GM12878 (cell line): ENCODE data around the gene DSTN. TPM values are rescaled to one million over a fixed set of nuclear protein-coding genes. Genes with fewer than 3 reads are reported as not detected.

Experiments used
- ATAC-seq: fragments of 200-7000 bp; cut with Tn5 transposase; 3 replicates; pipeline ENCODE4 v1.9.1; 2020; ENCODE audit warnings: mild to moderate bottlenecking, moderate library complexity
- BruUV-seq: library from RNA; stranded (reverse); fragments of 400-500 nt; replicated peaks from 2 replicates; lab custom pipeline; 2021; lab: Mats Ljungman, UMichigan
- CTCF ChIA-PET: fragments of 300-600 bp; sonication (Branson Sonifier 250); formaldehyde crosslinking; extraction: SDS; loops from one replicate; lab custom pipeline; 2021; ENCODE audit warnings: inconsistent platforms; lab: Yijun Ruan, JAX
- POLR2A ChIA-PET: fragments of 350-600 bp; formaldehyde crosslinking; extraction: SDS; loops from one replicate; lab custom pipeline; 2021; ENCODE audit warnings: inconsistent platforms; lab: Charles Lee
- RAD21 ChIA-PET: fragments of 300-600 bp; sonication (Branson Sonifier 250); formaldehyde crosslinking; loops from one replicate; lab custom pipeline; 2023; ENCODE audit warnings: antibody characterized with exemption; ENCODE audit not compliant: unreplicated experiment; lab: Charles Lee
- SMC1A ChIA-PET: fragments of 300-600 bp; sonication (Branson Sonifier 250); formaldehyde crosslinking; loops from one replicate; lab custom pipeline; 2023; ENCODE audit not compliant: unreplicated experiment, uncharacterized antibody; lab: Charles Lee
- DNase-seq: peaks from one replicate; pipeline ENCODE4 v3.0.0-alpha.2; 2011; ENCODE audit warnings: low read depth, low spot score
- FAIRE-seq: peaks from 3 replicates; lab custom pipeline; 2011; peaks lifted over from hg19 to GRCh38; lab: Jason Lieb, UNC
- H2AFZ ChIP-seq: 2 replicates; pipeline ENCODE4 v1.6.0; 2011; ENCODE audit warnings: low read depth, low read length, control low read depth; ENCODE audit not compliant: control insufficient read depth
- H3K27ac ChIP-seq: 2 replicates; pipeline ENCODE4 v1.5.1; 2011; ENCODE audit warnings: control low read depth; ENCODE audit not compliant: control insufficient read depth, insufficient read depth
- H3K27me3 ChIP-seq, 2 experiments: replicated peaks in 1 of 2; 2 replicates each; pipeline versions ENCODE4 v1.6.0 to v1.6.1; 2011; ENCODE audit warnings: low read length in 1 of 2; ENCODE audit not compliant: control insufficient read depth in 2 of 2, insufficient read depth in 2 of 2
- H3K36me3 ChIP-seq, 2 experiments: 2 replicates each; pipeline ENCODE4 v1.5.1; 2011; ENCODE audit warnings: low read length in 1 of 2; ENCODE audit not compliant: control insufficient read depth in 2 of 2, insufficient read depth in 2 of 2
- H3K4me1 ChIP-seq: 2 replicates; pipeline ENCODE4 v1.6.1; 2011; ENCODE audit warnings: mild to moderate bottlenecking, low read length, moderate library complexity, mixed read lengths; ENCODE audit not compliant: control insufficient read depth, insufficient read depth
- H3K4me2 ChIP-seq: 2 replicates; pipeline ENCODE4 v1.6.0; 2011; ENCODE audit warnings: control low read depth; ENCODE audit not compliant: control insufficient read depth, insufficient read depth
- H3K4me3 ChIP-seq: fragments of 200-600 bp; sonication (generic); 2 replicates; pipeline ENCODE4 v1.5.1; 2016
- H3K79me2 ChIP-seq: 2 replicates; pipeline ENCODE4 v1.6.0; 2011; ENCODE audit warnings: low read length; ENCODE audit not compliant: control insufficient read depth, insufficient read depth
- H3K9ac ChIP-seq: 2 replicates; pipeline ENCODE4 v1.8.0; 2011; ENCODE audit warnings: low read length, control low read depth, mixed read lengths; ENCODE audit not compliant: control insufficient read depth, insufficient read depth
- H3K9me3 ChIP-seq: replicated peaks from 3 replicates; pipeline ENCODE4 v1.5.1; 2011; ENCODE audit warnings: mild to moderate bottlenecking, low read length; ENCODE audit not compliant: control insufficient read depth, insufficient read depth
- H4K20me1 ChIP-seq: 2 replicates; pipeline ENCODE4 v1.6.0; 2011; ENCODE audit not compliant: control insufficient read depth, insufficient read depth
- BHLHE40 ChIP-seq, 2 experiments: fragments of 450-650 bp in 1 of 2; IDR thresholded peaks; 2 replicates each; pipeline ENCODE4 v1.6.1; 2011 to 2017; ENCODE audit warnings: low read depth in 2 of 2, borderline replicate concordance in 1 of 2, improper control_type of control experiment in 1 of 2, low read length in 1 of 2, mild to moderate bottlenecking in 1 of 2
- CTCF ChIP-seq, 3 experiments: IDR thresholded peaks in 2 of 3; conservative IDR thresholded peaks in 1 of 3; 2 replicates each; pipeline ENCODE4 v1.5.1; 2011; ENCODE audit warnings: low read depth in 3 of 3, low read length in 3 of 3, mild to moderate bottlenecking in 3 of 3, control low read depth in 2 of 3, moderate library complexity in 2 of 3, inconsistent platforms in 1 of 3, mixed read lengths in 1 of 3; ENCODE audit not compliant: control insufficient read depth in 2 of 3, insufficient read depth in 1 of 3; ENCODE audit errors: extremely low read depth in 1 of 3
- EZH2 ChIP-seq: IDR thresholded peaks from 2 replicates; pipeline ENCODE4 v1.6.1; 2012; ENCODE audit warnings: low read depth, mild to moderate bottlenecking, control low read depth, inconsistent platforms, low read length, borderline replicate concordance; ENCODE audit not compliant: control insufficient read depth
- GATAD2B ChIP-seq: fragments of 450-650 bp; conservative IDR thresholded peaks from 2 replicates; pipeline ENCODE4 v1.6.1; 2017; ENCODE audit warnings: low read depth, mild to moderate bottlenecking, moderate library complexity
- MEF2A ChIP-seq: IDR thresholded peaks from 2 replicates; pipeline ENCODE4 v1.6.1; 2011; ENCODE audit warnings: low read depth, mild to moderate bottlenecking, low read length, moderate library complexity; ENCODE audit not compliant: insufficient read depth
- MTA3 ChIP-seq: IDR thresholded peaks from 2 replicates; pipeline ENCODE4 v1.6.1; 2012; ENCODE audit warnings: low read length, inconsistent platforms, borderline replicate concordance
- NKRF ChIP-seq: fragments of 450-650 bp; conservative IDR thresholded peaks from 2 replicates; pipeline ENCODE4 v1.6.1; 2017; ENCODE audit warnings: mild to moderate bottlenecking, moderate library complexity
- PML ChIP-seq: IDR thresholded peaks from 2 replicates; pipeline ENCODE4 v1.6.1; 2012; ENCODE audit warnings: low read length, inconsistent platforms
- RFX5 ChIP-seq: IDR thresholded peaks from 2 replicates; pipeline ENCODE4 v1.6.1; 2011; ENCODE audit warnings: low read depth, low read length, improper control_type of control experiment
- SREBF2 ChIP-seq: IDR thresholded peaks from 2 replicates; pipeline ENCODE4 v1.6.1; 2012; ENCODE audit warnings: mild to moderate bottlenecking, low read length
- USF1 ChIP-seq: IDR thresholded peaks from 2 replicates; pipeline ENCODE4 v1.6.1; 2011; ENCODE audit warnings: borderline replicate concordance, low read depth, mild to moderate bottlenecking, moderate library complexity, mixed read lengths, low read length; ENCODE audit not compliant: insufficient read depth; ENCODE audit errors: extremely low read length
- ZNF24 ChIP-seq: fragments of 450-650 bp; IDR thresholded peaks from 2 replicates; pipeline ENCODE4 v1.6.1; 2017; ENCODE audit warnings: antibody characterized with exemption, mild to moderate bottlenecking
- WGBS: methylation state at CpG from one replicate; pipeline ENCODE4 v1.1.6; 2016; ENCODE audit warnings: low lambda C conversion rate; ENCODE audit not compliant: insufficient replicate concordance, insufficient coverage; ENCODE audit errors: missing lambda C conversion rate; 5-methylcytosine and 5-hydroxymethylcytosine counted together
- in situ Hi-C: fragments of 300-500 bp; cut with MboI; formaldehyde crosslinking; loops from 9 replicates; pipeline ENCODE4 v1.14.3; 2018; ENCODE audit warnings: mixed read lengths
- intact Hi-C: fragments of 100-400 bp; cut with micrococcal nuclease; formaldehyde crosslinking; loops from one replicate; pipeline ENCODE4 v1.14.2; 2022; ENCODE audit not compliant: unreplicated experiment
- polyA plus RNA-seq, 11 experiments: library from polyadenylated mRNA; depleted of rRNA in 4 of 11; unstranded in 6 of 11; stranded (reverse) in 5 of 11; fragments of >200 nt; fragmentation: Nextera tagmentation in 4 of 11; fragmentation: Illumina TruSeq in 1 of 11; extraction: Ambion mirVana in 4 of 11; extraction: Trizol in 1 of 11; gene quantifications; 1 replicate in 1 of 11; 2 replicates in 10 of 11; pipeline versions ENCODE4 v1.2.1 to v1.2.3, GENCODE V29; 2011 to 2016; ENCODE audit warnings: inconsistent platforms in 2 of 11, missing spikeins in 2 of 11, low read depth in 1 of 11
- total RNA-seq, 4 experiments: library from RNA; depleted of rRNA in 3 of 4; stranded (reverse); fragments of >200 nt in 3 of 4; fragmentation: Illumina TruSeq in 1 of 4; extraction: Trizol in 1 of 4; gene quantifications; 2 replicates each; pipeline versions ENCODE4 v1.2.1 to v1.2.3, GENCODE V29; 2013 to 2021

DSTN gene
- total and polyA plus RNA-seq, 10 of the 15 experiments (the other 5 are each of a cell fraction or from before 2014, with no cell fraction given), result 26.7 to 137 (median 40.8) TPM

GRCh38 chr20:17545127-17545526 lies 24.7 kb upstream of the DSTN start:
- no peaks in the 10 kb centered on the region for H3K79me2 ChIP-seq
- H3K9ac ChIP-seq, result no peak overlapping the region
- intact Hi-C loops, result no loop called here
- DNase-seq (no peak), ATAC-seq (no peak), FAIRE-seq (no peak)
- ChIA-PET SMC1A (interaction anchor here (1.6 kb wide), 1 partner anchor 28 kb away, joined by 4 read pairs; no protein-coding TSS in a partner anchor), POLR2A (interaction anchor here (0.6 kb wide), 1 partner anchor 10 kb away, joined by 4 read pairs; no protein-coding TSS in a partner anchor), RAD21 (no interaction called here), CTCF (no interaction called here)
- H2AFZ ChIP-seq, result no peak overlapping the region
- TF ChIP-seq RFX5, result no peak
- TF ChIP-seq MEF2A, result no peak
- no peak for TF ChIP-seq USF1
- TF ChIP-seq ZNF24, result no peak
- TF ChIP-seq MTA3, result no peak
- H3K27ac ChIP-seq, result no peak overlapping the region
- no peak overlapping the region for H3K4me3 ChIP-seq
- no peaks in the 10 kb centered on the region for H3K4me1 ChIP-seq
- in situ Hi-C loops, result no loop called here
- H4K20me1 ChIP-seq, result no peaks in the 10 kb centered on the region
- no peak overlapping the region for H3K4me2 ChIP-seq
- no peaks in the 10 kb centered on the region for H3K9me3 ChIP-seq
- H3K36me3 ChIP-seq, result no peaks in the 10 kb centered on the region
- BruUV-seq, result no TSS peak
- WGBS, result 84% methylated on average over 4 of the region's 4 CpGs
- peaks cover 2 to 3% of the 10 kb centered on the region in 2 experiments; a peak in 2 of 4 replicates for H3K27me3 ChIP-seq

- H2AFZ ChIP-seq, result no peak overlapping the region
- FAIRE-seq, result no peak
- no peaks in the 10 kb centered on the region for H3K4me1 ChIP-seq
- ChIA-PET RAD21 (no interaction called here), CTCF (no interaction called here), POLR2A (no interaction called here), SMC1A (no interaction called here)
- DNase-seq, result no peak
- intact Hi-C loops, result no loop called here
- no peak overlapping the region for H3K4me2 ChIP-seq
- H3K27ac ChIP-seq, result no peak overlapping the region
- H3K9me3 ChIP-seq, result no peaks in the 10 kb centered on the region
- no peak for ATAC-seq
- in situ Hi-C loops, result no loop called here
- no peaks in the 10 kb centered on the region for H3K79me2 ChIP-seq
- no peak overlapping the region for H3K4me3 ChIP-seq
- peaks cover 1 to 3% of the 10 kb centered on the region in 2 experiments; a peak in 2 of 4 replicates for H3K27me3 ChIP-seq
- 23% methylated on average over 4 of the region's 4 CpGs for WGBS
- no TSS peak for BruUV-seq
- no peak overlapping the region for H3K9ac ChIP-seq
- H3K36me3 ChIP-seq, result no peaks in the 10 kb centered on the region
- H4K20me1 ChIP-seq, result no peaks in the 10 kb centered on the region
- TF ChIP-seq NKRF (no peak), GATAD2B (no peak), CTCF (IDR thresholded peaks at IDR 0.05 in 2 of 3, conservative IDR thresholded peaks at IDR 0.05 in 1 of 3; ENCODE audit: control insufficient read depth in 2 of 3, extremely low read depth in 1 of 3, insufficient read depth in 1 of 3, low read depth in 3 of 3, low read length in 3 of 3) (no peak), BHLHE40 (IDR thresholded peaks at IDR 0.05; ENCODE audit: borderline replicate concordance in 1 of 2, low read depth in 2 of 2, low read length in 1 of 2) (no peak), PML (no peak), EZH2 (no peak), SREBF2 (no peak)
Observed at GRCh38 chr20:17549131-17549530, 20.7 kb upstream of the DSTN start.
